8988T (cell line): Measurements from ENCODE around the gene LRP2.

ENCODE experiments used
- DNase-seq: peaks from one replicate; pipeline ENCODE4 v3.0.0; 2011

LRP2 gene

GRCh38 chr2:169116327-169116726, 246.0 kb downstream of the LRP2 start:
- no peak for DNase-seq

DNA sequence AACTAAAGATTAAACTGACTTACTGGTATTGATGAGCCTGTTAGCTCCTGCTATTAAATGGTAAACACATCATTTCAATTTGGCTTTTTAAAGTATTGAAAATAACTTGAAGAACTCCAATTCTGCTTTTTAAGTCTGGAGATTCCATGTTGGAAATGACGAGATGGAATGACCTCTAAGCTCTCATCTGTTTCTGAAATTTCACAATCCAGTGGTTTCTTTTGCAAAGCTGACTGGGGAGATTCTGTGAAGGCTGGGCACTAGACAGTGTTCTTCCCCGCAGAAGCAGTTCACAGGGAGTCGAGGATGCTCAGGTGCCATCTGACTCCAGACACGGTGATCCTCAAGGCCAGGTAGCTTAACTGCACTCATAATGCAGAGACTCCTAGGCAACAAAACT, 248.3 kb downstream of the LRP2 start:
- no peak for DNase-seq

DNA sequence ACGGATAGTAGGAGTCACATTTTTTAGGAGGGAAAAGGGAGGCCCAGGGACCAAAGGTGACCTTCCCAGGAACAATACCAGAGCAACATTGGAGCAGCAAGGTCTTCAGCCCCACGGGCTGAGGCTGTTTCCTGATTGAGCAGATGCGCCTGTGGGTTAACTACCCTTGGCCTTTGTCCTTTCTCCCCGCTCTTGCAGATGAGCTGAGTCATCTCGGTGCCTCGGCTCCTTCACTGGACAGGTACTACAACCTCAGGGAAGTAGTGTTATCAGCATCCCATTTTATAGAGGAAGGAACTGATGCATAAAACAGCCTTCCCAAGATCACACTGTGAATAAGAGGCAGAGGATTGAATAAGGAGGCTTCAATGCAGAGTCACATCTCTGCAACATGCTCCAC, 249.5 kb downstream of the LRP2 start:
- DNase-seq, result no peak

- no peak for DNase-seq
Measured at GRCh38 chr2:169110916-169111315, 251.4 kb downstream of the LRP2 start.

DNA sequence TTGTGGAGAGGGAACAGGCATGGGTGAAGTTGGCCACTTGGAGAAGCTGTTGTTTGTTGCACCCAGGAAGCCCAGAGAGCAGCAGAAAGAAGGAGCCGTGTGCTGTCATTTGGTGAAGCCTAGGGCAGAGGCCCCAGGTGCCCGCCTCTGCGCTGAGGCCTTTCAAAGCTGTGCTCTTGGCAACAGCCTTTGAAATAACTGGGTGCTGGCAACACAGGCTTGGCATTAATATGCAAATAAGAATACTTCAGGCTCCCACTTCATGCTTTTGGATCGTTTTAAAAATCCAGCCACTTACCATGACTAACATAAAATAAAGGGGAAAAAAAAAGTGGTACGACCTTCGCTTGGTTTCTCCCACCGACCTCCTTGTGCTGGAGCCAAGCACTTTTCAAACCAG, 251.9 kb downstream of the LRP2 start:
- DNase-seq, result no peak

- peak; percentile 61 for DNase-seq
Measured at GRCh38 chr2:169109502-169110409, 252.6 kb downstream of the LRP2 start.

DNA sequence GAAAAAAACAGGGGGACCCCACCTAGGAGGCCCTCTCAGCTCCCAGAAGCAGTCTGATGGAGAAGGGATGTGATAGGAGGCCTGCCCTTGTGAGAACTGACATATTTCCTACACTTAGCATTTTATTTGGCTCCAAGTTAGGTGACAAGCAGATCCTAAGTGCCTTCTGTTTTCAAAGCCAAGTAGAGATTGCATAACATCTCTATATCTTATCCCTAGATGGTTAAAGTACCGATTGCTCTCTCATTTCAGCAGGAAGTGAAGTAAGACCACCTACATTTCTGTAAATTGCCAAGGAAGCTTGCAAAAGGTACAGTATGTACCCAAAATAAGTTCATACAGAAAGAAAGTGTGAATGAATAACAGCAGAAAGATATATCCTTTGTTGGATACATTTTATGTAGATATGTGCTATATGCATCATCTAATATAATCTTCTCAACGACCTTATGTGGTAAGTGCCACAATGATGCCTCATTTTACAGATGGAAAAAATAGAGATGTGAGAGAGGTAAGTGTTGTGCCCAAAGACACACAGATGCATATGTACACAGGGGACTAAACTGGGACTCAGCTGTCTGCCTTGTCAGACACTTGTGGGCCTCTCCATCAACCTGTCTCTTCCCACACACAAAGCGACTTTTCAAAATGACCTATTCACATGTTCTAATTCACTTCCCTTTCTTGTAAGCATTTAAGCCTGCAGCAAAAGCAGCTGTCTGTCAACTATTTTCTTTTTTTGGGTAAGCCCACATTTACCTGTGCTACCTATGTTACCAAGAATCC, 254.0 kb downstream of the LRP2 start:
- no peak for DNase-seq

- no peak for DNase-seq
Measured at GRCh38 chr2:169107645-169108044, 254.7 kb downstream of the LRP2 start.

- no peak for DNase-seq
Measured at GRCh38 chr2:169106563-169107545, 255.5 kb downstream of the LRP2 start.

- no peak for DNase-seq
Measured at GRCh38 chr2:169106134-169106533, 256.2 kb downstream of the LRP2 start.

- DNase-seq, result no peak
Measured at GRCh38 chr2:169105476-169105875, 256.9 kb downstream of the LRP2 start.

DNA sequence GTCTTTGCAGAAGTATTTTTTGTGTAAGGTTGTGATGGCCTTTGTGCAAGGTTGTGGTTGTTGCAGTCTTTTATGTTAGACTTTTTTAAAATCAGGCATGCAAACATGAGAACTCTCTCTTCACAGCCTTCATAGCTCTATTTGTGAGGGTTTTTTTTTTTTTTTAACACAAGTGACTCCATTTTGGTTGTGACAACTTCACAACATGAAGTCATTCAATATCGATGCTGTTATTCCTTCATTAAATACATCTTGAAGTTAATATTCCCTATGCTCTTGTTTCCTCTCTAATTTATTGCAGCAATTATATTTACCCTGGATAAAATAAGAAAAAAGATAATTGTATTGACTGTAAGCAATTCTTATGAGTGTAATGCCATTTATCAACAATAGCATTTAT, 257.5 kb downstream of the LRP2 start:
- no peak for DNase-seq

DNA sequence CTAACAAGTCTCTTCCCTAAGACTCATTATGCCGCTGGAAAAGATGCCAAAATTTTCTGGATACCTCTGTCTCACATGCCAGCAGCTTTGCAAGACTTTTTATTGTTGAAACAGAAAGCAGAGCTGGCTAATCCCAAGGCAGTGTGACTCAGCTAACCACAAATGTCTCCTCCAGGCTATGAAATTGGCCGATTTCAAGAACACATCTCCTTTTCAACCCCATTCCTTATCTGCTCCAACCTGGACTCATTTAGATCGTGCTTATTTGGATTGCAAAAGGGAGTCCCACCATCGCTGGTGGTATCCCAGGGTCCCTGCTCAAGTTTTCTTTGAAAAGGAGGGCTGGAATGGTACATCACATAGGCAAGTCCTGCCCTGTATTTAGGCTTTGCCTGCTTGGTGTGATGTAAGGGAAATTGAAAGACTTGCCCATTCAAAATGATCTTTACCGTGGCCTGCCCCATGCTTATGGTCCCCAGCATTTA, 266.7 kb downstream of the LRP2 start:
- DNase-seq, result no peak

- DNase-seq, result no peak
Measured at GRCh38 chr2:169094676-169095075, 267.7 kb downstream of the LRP2 start.

- no peak for DNase-seq
Measured at GRCh38 chr2:169093535-169093934, 268.8 kb downstream of the LRP2 start.

- no peak for DNase-seq
Measured at GRCh38 chr2:169091761-169092519, 270.4 kb downstream of the LRP2 start.

- DNase-seq, result no peak
Measured at GRCh38 chr2:169091256-169091655, 271.1 kb downstream of the LRP2 start.

GRCh38 chr2:169090133-169090820, 272.1 kb downstream of the LRP2 start:
- DNase-seq, result no peak

DNA sequence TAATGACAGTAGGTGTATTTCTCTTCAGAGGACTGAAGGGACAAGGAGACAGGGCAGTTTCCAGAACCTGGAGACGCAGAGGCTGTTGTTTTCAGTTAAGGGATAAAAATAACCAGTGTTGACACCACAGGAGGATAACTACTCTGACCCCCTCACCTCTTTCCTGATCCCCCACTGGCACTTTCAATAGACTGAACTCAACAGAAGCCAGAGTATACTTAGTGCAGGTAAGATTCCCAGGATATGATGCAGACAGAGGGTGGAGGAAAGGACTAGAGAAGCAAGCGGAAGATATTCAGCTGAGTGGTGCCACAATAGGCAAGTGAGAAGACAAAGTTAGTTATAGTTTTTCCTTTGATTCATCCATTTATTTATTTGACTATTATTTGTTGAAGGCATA, 273.2 kb downstream of the LRP2 start:
- DNase-seq, result no peak

DNA sequence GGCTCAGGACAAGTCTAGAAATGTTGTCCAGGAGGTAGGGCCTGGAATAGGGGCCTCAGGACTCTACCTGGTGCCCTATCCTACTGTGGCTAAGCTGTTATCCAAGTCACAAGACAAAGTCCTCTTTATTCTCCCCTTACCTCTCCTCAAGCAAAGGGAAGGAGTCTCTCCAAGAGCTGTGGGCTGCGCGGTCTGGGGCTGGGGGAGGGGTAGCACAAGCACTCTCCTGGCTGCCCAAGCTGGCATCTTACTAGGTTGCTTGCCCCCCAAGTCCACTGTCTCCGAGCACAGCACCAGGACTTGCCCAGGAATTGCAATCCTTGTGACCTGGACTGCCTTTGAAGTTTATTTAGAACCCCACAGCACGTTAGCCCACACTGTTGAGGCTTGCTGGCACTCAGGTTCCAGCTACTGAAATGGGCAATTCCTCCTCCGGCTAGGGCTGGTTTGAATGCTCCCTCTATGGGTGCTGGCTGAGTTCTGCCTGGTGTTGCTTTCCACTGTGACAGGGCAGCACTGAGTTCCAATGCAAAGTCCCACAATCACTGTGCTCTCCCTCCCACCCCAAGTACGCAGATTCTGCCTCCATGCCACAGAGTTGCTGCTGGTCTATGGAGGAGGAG, 274.5 kb downstream of the LRP2 start:
- DNase-seq, result no peak
